Fibroblast of lung (primary cell): Measurements from ENCODE around the gene ETNK2. TPM values are rescaled to one million over a fixed set of nuclear protein-coding genes. Genes with fewer than 3 reads are reported as not detected.

Source experiments
- DNase-seq, 2 donors: peaks; one replicate each; pipeline versions ENCODE4 v3.0.0 to v3.0.0-alpha.2; 2010; ENCODE audit warnings: low read depth in 2 of 2
- H2AFZ ChIP-seq: 2 replicates; pipeline ENCODE4 v1.5.1; 2012; ENCODE audit warnings: low read length, control low read depth, inconsistent platforms
- H3K27ac ChIP-seq: 2 replicates; pipeline ENCODE4 v1.5.1; 2011; ENCODE audit warnings: low read length, control low read depth; ENCODE audit not compliant: insufficient read depth
- H3K27me3 ChIP-seq: 2 replicates; pipeline ENCODE4 v1.5.1; 2011; ENCODE audit warnings: mild to moderate bottlenecking, low read length; ENCODE audit not compliant: control insufficient read depth, insufficient read depth
- H3K36me3 ChIP-seq: 2 replicates; pipeline ENCODE4 v1.5.1; 2011; ENCODE audit warnings: low read length; ENCODE audit not compliant: control insufficient read depth, insufficient read depth
- H3K4me1 ChIP-seq: 2 replicates; pipeline ENCODE4 v1.5.1; 2011; ENCODE audit warnings: low read length; ENCODE audit not compliant: control insufficient read depth, insufficient read depth; ENCODE audit errors: extremely low read depth
- H3K4me2 ChIP-seq: 2 replicates; pipeline ENCODE4 v1.5.1; 2011; ENCODE audit warnings: low read length, control low read depth; ENCODE audit not compliant: insufficient read depth; ENCODE audit errors: extremely low read depth
- H3K4me3 ChIP-seq, 4 experiments: fragments of 200-600 bp in 1 of 4; sonication (generic) in 1 of 4; replicated peaks in 1 of 4; 2 replicates each; pipeline ENCODE4 v1.5.1; 2011 to 2016; ENCODE audit warnings: low read length in 4 of 4, low read depth in 3 of 4, mild to moderate bottlenecking in 3 of 4, control low read depth in 2 of 4, inconsistent platforms in 1 of 4, mixed read lengths in 1 of 4; ENCODE audit not compliant: insufficient read depth in 1 of 4; ENCODE audit errors: control extremely low read depth in 1 of 4
- H3K79me2 ChIP-seq: 2 replicates; pipeline ENCODE4 v1.5.1; 2012; ENCODE audit warnings: mild to moderate bottlenecking, low read length, inconsistent platforms; ENCODE audit not compliant: control insufficient read depth, insufficient read depth
- H3K9ac ChIP-seq: 2 replicates; pipeline ENCODE4 v1.5.1; 2011; ENCODE audit warnings: mild to moderate bottlenecking, low read length, control low read depth; ENCODE audit not compliant: insufficient read depth
- H3K9me3 ChIP-seq: 2 replicates; pipeline ENCODE4 v1.5.1; 2012; ENCODE audit warnings: low read depth, low read length; ENCODE audit not compliant: control insufficient read depth, insufficient read depth
- H4K20me1 ChIP-seq: 2 replicates; pipeline ENCODE4 v1.5.1; 2011; ENCODE audit warnings: low read length; ENCODE audit not compliant: control insufficient read depth, insufficient read depth; ENCODE audit errors: extremely low read depth
- EZH2 ChIP-seq: IDR thresholded peaks from 2 replicates; pipeline ENCODE4 v1.5.1; 2012; ENCODE audit warnings: low read length, control low read depth, mild to moderate bottlenecking; ENCODE audit errors: missing control alignments
- polyA plus RNA-seq, 2 donors: library from polyadenylated mRNA; depleted of rRNA in 1 of 2; stranded (reverse) in 1 of 2; unstranded in 1 of 2; fragments of >200 nt; gene quantifications; 2 replicates each; pipeline ENCODE4 v1.2.1, GENCODE V29; 2011 to 2012; ENCODE audit warnings: missing spikeins in 1 of 2
- total RNA-seq: library from RNA; depleted of rRNA; stranded (reverse); fragments of >200 nt; gene quantifications from 2 replicates; pipeline ENCODE4 v1.2.1, GENCODE V29; 2014
- TF ChIP-seq, protein P1 (sequence below), 2 donors: IDR thresholded peaks in 1 of 2; conservative IDR thresholded peaks in 1 of 2; 1 replicate in 1 of 2; 2 replicates in 1 of 2; pipeline ENCODE4 v1.5.1; 2011 to 2012; ENCODE audit warnings: low read length in 2 of 2, control low read depth in 1 of 2, inconsistent platforms in 1 of 2, low read depth in 1 of 2, mild to moderate bottlenecking in 1 of 2

ETNK2 gene
- total and polyA plus RNA-seq, 2 donors (not counting 1 experiment from before 2014, with no cell fraction given), result 1.7 to 4.0 TPM

DNA sequence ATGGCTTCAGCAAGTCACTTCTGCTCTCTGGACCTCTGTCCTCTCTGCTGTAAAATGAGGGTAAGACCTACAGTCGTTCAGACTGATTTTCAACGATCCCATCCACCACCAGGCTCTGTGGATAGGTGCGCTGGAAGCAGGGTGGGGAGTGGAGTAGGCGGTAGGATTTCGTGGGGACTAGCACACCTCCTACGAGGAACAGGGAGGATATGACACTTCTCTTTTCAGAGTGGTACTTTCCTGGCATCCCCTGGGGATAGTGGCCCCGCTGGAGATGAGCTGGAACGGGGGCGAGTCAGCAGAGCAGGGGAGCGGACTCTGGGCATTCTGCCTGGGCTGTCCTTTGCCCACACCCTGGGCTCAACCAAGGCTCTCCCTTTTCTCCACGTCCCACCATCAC lies 17.7 kb downstream of the ETNK2 start:
- H3K4me3 ChIP-seq, result no peak overlapping the region
- peaks cover 17% of the 10 kb centered on the region for H3K4me1 ChIP-seq
- H3K27ac ChIP-seq, result no peak overlapping the region
- no peaks in the 10 kb centered on the region for H3K36me3 ChIP-seq
- H3K79me2 ChIP-seq, result no peaks in the 10 kb centered on the region
- TF ChIP-seq EZH2, result no peak
- TF ChIP-seq, protein P1, sequence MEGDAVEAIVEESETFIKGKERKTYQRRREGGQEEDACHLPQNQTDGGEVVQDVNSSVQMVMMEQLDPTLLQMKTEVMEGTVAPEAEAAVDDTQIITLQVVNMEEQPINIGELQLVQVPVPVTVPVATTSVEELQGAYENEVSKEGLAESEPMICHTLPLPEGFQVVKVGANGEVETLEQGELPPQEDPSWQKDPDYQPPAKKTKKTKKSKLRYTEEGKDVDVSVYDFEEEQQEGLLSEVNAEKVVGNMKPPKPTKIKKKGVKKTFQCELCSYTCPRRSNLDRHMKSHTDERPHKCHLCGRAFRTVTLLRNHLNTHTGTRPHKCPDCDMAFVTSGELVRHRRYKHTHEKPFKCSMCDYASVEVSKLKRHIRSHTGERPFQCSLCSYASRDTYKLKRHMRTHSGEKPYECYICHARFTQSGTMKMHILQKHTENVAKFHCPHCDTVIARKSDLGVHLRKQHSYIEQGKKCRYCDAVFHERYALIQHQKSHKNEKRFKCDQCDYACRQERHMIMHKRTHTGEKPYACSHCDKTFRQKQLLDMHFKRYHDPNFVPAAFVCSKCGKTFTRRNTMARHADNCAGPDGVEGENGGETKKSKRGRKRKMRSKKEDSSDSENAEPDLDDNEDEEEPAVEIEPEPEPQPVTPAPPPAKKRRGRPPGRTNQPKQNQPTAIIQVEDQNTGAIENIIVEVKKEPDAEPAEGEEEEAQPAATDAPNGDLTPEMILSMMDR (conservative IDR thresholded peaks at IDR 0.05 in 1 of 2, IDR thresholded peaks at IDR 0.05 in 1 of 2; ENCODE audit: low read depth in 1 of 2, low read length in 2 of 2), result no peak
- no peak overlapping the region for H3K9ac ChIP-seq
- H2AFZ ChIP-seq, result no peak overlapping the region
- H3K9me3 ChIP-seq, result no peaks in the 10 kb centered on the region
- no peaks in the 10 kb centered on the region for H3K27me3 ChIP-seq
- H3K4me2 ChIP-seq, result no peak overlapping the region
- no peaks in the 10 kb centered on the region for H4K20me1 ChIP-seq
- no peak for DNase-seq

DNA sequence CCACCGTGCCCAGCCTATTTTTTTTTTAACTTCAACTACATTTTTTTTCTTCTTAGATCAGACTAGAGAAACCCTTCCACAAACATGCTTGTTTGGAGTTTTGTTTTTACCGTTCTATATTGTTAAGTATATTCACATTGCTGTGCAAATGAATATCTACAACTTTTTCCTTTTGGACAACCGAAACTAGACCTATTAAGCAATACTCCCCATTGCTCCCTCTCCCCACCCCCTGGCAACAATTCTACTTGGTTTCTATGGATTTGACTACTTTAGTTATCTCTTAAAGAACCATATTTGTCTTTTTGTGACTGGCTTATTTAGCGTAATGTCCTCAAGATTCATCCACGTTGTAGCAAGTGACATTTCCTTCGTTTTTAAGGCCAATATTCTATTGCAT lies 19.1 kb downstream of the ETNK2 start:
- TF ChIP-seq, protein P1 (conservative IDR thresholded peaks at IDR 0.05 in 1 of 2, IDR thresholded peaks at IDR 0.05 in 1 of 2; ENCODE audit: low read depth in 1 of 2, low read length in 2 of 2), result no peak
- TF ChIP-seq EZH2, result no peak
- no peak overlapping the region for H3K4me3 ChIP-seq
- no peak overlapping the region for H3K9ac ChIP-seq
- no peaks in the 10 kb centered on the region for H4K20me1 ChIP-seq
- peaks cover 17% of the 10 kb centered on the region for H3K4me1 ChIP-seq
- H3K4me2 ChIP-seq, result no peak overlapping the region
- H3K9me3 ChIP-seq, result no peaks in the 10 kb centered on the region
- H3K36me3 ChIP-seq, result no peaks in the 10 kb centered on the region
- no peaks in the 10 kb centered on the region for H3K27me3 ChIP-seq
- DNase-seq, result no peak
- H2AFZ ChIP-seq, result no peak overlapping the region
- no peak overlapping the region for H3K27ac ChIP-seq
- H3K79me2 ChIP-seq, result no peaks in the 10 kb centered on the region

DNA sequence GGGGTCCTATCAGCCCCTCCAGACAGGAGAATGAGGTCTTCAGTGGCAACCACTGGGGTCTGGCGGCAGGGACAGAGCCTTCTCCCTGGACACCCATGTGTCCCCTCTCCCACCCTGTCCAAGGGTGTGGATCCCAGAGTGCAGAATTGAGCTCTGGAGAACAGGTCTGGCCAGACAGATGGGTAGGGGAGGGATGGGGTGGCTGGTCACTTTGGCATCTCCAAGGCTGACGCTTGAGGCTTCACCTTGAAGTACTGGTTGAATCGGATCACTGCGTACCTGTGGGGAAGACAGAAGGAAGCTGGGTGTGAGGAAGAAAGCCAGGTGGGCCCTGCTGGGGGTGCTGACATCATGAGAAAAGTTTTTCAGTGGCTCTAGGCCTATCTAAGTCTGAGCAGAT lies 19.9 kb downstream of the ETNK2 start:
- Histone ChIP-seq H3K9me3 (no peaks in the 10 kb centered on the region), H3K4me2 (no peak overlapping the region), H3K9ac (no peak overlapping the region)

More for the DNA sequence above, 19.9 kb downstream of the ETNK2 start:
- TF ChIP-seq, protein P1 (conservative IDR thresholded peaks at IDR 0.05 in 1 of 2, IDR thresholded peaks at IDR 0.05 in 1 of 2; ENCODE audit: low read depth in 1 of 2, low read length in 2 of 2), result no peak
- no peak for TF ChIP-seq EZH2
- no peaks in the 10 kb centered on the region for H3K79me2 ChIP-seq
- DNase-seq, result no peak
- no peak overlapping the region for H3K4me3 ChIP-seq
- H4K20me1 ChIP-seq, result no peaks in the 10 kb centered on the region
- H3K27me3 ChIP-seq, result no peaks in the 10 kb centered on the region
- no peak overlapping the region for H2AFZ ChIP-seq
- H3K27ac ChIP-seq, result no peak overlapping the region
- H3K36me3 ChIP-seq, result no peaks in the 10 kb centered on the region
- H3K4me1 ChIP-seq, result peaks cover 19% of the 10 kb centered on the region
